Measurements from ENCODE around the gene CCDC170.
"Not testable (repeated sequence)": the region's sequence is repeated elsewhere in the genome, so short reads cannot be mapped to it uniquely, and the experiment has no call there.

The CCDC170 gene

DNA sequence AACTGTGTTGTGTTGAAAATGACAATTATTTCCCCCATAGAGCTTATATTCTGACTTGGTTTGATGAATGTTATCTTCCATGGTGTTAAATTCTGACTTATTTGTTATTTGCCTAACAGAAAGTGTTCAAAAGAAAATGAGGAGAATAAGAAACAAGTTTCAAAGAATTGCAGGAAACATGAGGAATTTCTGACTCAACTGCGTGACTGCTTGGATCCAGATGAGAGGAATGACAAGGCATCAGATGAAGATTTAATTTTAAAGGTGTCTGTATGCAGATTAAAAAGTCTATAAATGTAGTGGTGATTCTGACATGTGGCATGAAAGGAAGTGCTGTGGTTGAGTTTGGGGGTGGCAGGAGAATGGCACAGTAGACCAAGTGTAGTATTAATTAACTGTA, 50.6 kb downstream of the CCDC170 start:
- DNase-seq (ENCODE audit: low read depth in 1 of 2, low spot score in 1 of 2), result no peak
- no peaks in the 10 kb centered on the region for H3K27me3 ChIP-seq (ENCODE audit: insufficient read depth, poor library complexity, severe bottlenecking)
- no peak overlapping the region for H3K27ac ChIP-seq (replicated peaks)
- TF ChIP-seq CTCF (IDR thresholded peaks at IDR 0.05; ENCODE audit: insufficient read depth, low read length), result no peak
- TF ChIP-seq GABPA (IDR thresholded peaks at IDR 0.05; ENCODE audit: low read depth), result no peak
- no peak for TF ChIP-seq POLR2AphosphoS5 (IDR thresholded peaks at IDR 0.05; ENCODE audit: low read depth)
- no peak for TF ChIP-seq REST (IDR thresholded peaks at IDR 0.05; ENCODE audit: insufficient replicate concordance, low read depth)
- no peak for TF ChIP-seq SPI1 (IDR thresholded peaks at IDR 0.05; ENCODE audit: borderline replicate concordance, low read depth)
- H3K4me3 ChIP-seq (replicated peaks; ENCODE audit: insufficient read depth, low read length), result no peak overlapping the region

DNA sequence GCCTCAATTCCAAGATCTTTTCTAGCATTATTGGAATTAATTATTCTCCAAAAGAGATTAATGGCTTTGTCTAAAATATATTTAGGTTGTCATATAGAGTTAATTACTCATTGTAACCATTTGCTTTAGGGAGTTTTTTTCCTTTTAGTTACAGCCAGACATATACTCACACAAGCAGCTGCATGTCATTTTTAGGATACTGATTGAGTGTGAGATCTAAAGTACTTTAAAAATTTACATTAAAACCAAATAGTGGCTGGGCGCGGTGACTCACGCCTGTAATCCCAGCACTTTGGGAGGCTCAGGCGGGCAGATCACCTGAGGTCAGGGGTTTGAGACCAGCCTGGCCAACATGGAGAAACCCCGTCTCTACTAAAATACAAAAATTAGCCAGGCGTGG, 51.1 kb downstream of the CCDC170 start:
- not testable (repeated sequence) for H3K4me3 ChIP-seq (replicated peaks; ENCODE audit: insufficient read depth, low read length); H3K27me3 ChIP-seq (ENCODE audit: insufficient read depth, poor library complexity, severe bottlenecking); DNase-seq (ENCODE audit: low read depth in 1 of 2, low spot score in 1 of 2); H3K27ac ChIP-seq (replicated peaks)

DNA sequence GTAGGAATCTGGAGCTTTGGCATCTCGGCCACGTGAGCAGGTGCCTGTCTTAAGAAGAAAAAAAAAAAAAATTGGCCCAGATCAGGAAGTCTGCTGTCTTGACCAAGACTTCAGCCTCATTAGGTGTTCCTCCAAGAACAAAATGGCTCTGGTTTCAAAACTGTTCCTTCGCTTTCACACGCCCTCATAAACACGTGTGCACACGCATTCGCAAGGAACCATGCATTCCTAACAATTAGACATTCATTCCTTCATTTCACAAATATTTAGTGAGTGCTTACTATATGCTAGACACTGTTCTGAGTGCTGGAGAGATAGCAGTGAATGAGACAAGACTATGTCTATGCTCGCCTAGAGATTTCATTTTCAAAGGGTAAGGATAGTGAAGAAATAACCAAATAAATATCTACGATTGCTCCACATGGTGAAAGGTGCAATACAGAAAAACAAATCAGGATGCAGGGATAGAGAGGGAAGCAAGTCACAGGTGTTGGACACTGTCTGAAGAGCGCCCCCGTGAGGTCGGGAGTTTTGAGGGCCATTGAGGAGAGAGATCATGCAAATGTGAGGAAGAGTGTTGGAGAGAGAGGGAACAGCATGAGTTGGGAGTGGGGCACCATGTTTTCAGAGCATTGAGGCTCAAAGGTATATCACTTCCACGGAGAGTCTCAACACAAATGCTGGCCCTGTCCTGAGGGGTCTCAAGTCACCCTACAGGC, 53.3 kb downstream of the CCDC170 start:
- no peak for DNase-seq (ENCODE audit: low read depth in 1 of 2, low spot score in 1 of 2)
- Histone ChIP-seq H3K27me3 (ENCODE audit: insufficient read depth, poor library complexity, severe bottlenecking) (no peaks in the 10 kb centered on the region), H3K27ac (replicated peaks) (no peak overlapping the region), H3K4me3 (replicated peaks; ENCODE audit: insufficient read depth, low read length) (no peak overlapping the region)
- no peak for TF ChIP-seq SPI1 (IDR thresholded peaks at IDR 0.05; ENCODE audit: borderline replicate concordance, low read depth)
- no peak for TF ChIP-seq GABPA (IDR thresholded peaks at IDR 0.05; ENCODE audit: low read depth)
- no peak for TF ChIP-seq REST (IDR thresholded peaks at IDR 0.05; ENCODE audit: insufficient replicate concordance, low read depth)
- TF ChIP-seq CTCF (IDR thresholded peaks at IDR 0.05; ENCODE audit: insufficient read depth, low read length), result no peak
- no peak for TF ChIP-seq POLR2AphosphoS5 (IDR thresholded peaks at IDR 0.05; ENCODE audit: low read depth)

- no peak for DNase-seq (ENCODE audit: low read depth in 1 of 2, low spot score in 1 of 2)
- Histone ChIP-seq H3K4me3 (replicated peaks; ENCODE audit: insufficient read depth, low read length) (no peak overlapping the region), H3K27ac (replicated peaks) (no peak overlapping the region), H3K27me3 (ENCODE audit: insufficient read depth, poor library complexity, severe bottlenecking) (no peaks in the 10 kb centered on the region)
- no peak for TF ChIP-seq REST (IDR thresholded peaks at IDR 0.05; ENCODE audit: insufficient replicate concordance, low read depth)
- no peak for TF ChIP-seq SPI1 (IDR thresholded peaks at IDR 0.05; ENCODE audit: borderline replicate concordance, low read depth)
- no peak for TF ChIP-seq CTCF (IDR thresholded peaks at IDR 0.05; ENCODE audit: insufficient read depth, low read length)
- TF ChIP-seq GABPA (IDR thresholded peaks at IDR 0.05; ENCODE audit: low read depth), result no peak
- no peak for TF ChIP-seq POLR2AphosphoS5 (IDR thresholded peaks at IDR 0.05; ENCODE audit: low read depth)
These were observed 54.4 kb downstream of the CCDC170 start for GRCh38 chr6:151548201-151548600.

Measured in HL-60 (cell line).